Measurements from ENCODE around the gene PTPRB.
A peak's percentile ranks its signal among the peaks of the same experiment; 100 is the strongest.

Gene PTPRB

DNA sequence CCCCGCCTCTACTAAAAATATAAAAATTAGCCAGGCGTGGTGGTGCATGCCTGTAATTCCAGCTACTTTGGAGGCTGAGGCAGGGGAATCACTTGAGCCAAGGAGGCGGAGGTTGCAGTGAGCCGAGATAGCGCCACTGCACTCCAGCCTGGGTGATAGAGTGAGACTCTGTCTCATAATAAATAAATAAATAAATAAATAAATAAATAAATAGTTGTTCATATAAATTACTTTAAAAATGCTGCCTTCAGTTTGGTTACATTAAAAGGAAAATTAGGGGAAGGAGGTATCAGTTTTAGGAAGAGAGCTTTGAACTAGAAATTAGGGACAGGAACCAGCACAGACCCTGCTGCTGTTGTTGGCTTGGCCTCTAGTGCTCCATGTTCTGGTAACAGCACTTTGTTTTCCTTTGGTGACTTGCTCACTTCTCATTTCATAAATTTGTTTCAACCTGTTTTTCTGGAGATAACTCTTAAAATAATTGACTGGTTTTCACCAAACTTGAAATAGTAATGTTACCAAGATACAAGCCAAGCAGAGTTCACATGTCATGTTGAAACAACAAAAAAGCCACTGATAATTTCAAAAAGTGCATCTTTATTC lies 22.9 kb upstream of the PTPRB start:
- no peaks in the 10 kb centered on the region for H3K27me3 ChIP-seq (ENCODE audit: low read depth, low read length)
- H4K20me1 ChIP-seq (ENCODE audit: insufficient read depth, low read length) = no peaks in the 10 kb centered on the region
- H3K4me1 ChIP-seq (ENCODE audit: low read length) = peaks cover 23% of the 10 kb centered on the region
- peak overlapping the region; percentile 26; the same call in 1 of the 2 replicates for H3K27ac ChIP-seq (ENCODE audit: low read length)
- H3K79me2 ChIP-seq (ENCODE audit: low read length) = no peaks in the 10 kb centered on the region
- H3K4me2 ChIP-seq (ENCODE audit: low read length) = peak overlapping the region; percentile 45; the same call in 1 of the 2 replicates
- H3K36me3 ChIP-seq (replicated peaks; ENCODE audit: low read depth, low read length) = no peaks in the 10 kb centered on the region
- no peak for TF ChIP-seq EZH2phosphoT487 (IDR thresholded peaks at IDR 0.05; ENCODE audit: low read depth)
- TF ChIP-seq, protein P1, sequence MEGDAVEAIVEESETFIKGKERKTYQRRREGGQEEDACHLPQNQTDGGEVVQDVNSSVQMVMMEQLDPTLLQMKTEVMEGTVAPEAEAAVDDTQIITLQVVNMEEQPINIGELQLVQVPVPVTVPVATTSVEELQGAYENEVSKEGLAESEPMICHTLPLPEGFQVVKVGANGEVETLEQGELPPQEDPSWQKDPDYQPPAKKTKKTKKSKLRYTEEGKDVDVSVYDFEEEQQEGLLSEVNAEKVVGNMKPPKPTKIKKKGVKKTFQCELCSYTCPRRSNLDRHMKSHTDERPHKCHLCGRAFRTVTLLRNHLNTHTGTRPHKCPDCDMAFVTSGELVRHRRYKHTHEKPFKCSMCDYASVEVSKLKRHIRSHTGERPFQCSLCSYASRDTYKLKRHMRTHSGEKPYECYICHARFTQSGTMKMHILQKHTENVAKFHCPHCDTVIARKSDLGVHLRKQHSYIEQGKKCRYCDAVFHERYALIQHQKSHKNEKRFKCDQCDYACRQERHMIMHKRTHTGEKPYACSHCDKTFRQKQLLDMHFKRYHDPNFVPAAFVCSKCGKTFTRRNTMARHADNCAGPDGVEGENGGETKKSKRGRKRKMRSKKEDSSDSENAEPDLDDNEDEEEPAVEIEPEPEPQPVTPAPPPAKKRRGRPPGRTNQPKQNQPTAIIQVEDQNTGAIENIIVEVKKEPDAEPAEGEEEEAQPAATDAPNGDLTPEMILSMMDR (IDR thresholded peaks at IDR 0.05; ENCODE audit: low read depth, low read length) = no peak
- H3K4me3 ChIP-seq (ENCODE audit: low read length) = no peak overlapping the region
- H3K9me3 ChIP-seq (ENCODE audit: insufficient read depth, low read length) = no peaks in the 10 kb centered on the region
- H2AFZ ChIP-seq (ENCODE audit: low read depth, low read length) = no peak overlapping the region
- no peak overlapping the region for H3K9ac ChIP-seq (ENCODE audit: low read length)

DNA sequence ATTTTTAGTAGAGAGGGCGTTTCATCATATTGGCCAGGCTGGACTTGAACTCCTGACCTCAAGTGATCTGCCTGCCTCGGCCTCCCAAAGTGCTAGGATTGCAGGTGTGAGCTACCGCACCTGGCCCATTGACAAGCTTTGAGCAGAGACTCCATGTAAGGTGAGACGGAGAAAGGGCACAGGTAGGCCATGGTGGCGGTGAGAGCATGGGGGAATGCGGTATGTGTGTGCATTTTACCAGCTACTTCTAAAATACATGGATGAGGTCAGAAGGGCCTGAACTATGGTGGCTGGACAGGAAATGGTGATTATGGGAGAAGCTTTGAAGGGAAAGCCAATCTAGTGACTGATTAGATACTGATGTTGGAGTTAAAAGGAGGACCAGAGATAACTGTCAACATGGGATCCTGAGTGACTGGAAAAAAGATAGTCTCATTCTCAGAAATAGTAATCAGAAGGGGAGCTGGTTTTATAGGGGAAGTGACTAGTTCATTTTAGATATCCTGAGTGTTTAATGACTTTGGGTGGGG lies 21.9 kb upstream of the PTPRB start:
- Histone ChIP-seq H3K4me2 (ENCODE audit: low read length) (no peak overlapping the region), H3K9ac (ENCODE audit: low read length) (no peak overlapping the region), H4K20me1 (ENCODE audit: insufficient read depth, low read length) (no peaks in the 10 kb centered on the region), H3K36me3 (replicated peaks; ENCODE audit: low read depth, low read length) (no peaks in the 10 kb centered on the region), H3K79me2 (ENCODE audit: low read length) (no peaks in the 10 kb centered on the region), H3K27ac (ENCODE audit: low read length) (no peak overlapping the region), H2AFZ (ENCODE audit: low read depth, low read length) (no peak overlapping the region), H3K9me3 (ENCODE audit: insufficient read depth, low read length) (no peaks in the 10 kb centered on the region), H3K4me1 (ENCODE audit: low read length) (peaks cover 23% of the 10 kb centered on the region), H3K4me3 (ENCODE audit: low read length) (no peak overlapping the region), H3K27me3 (ENCODE audit: low read depth, low read length) (no peaks in the 10 kb centered on the region)
- TF ChIP-seq EZH2phosphoT487 (IDR thresholded peaks at IDR 0.05; ENCODE audit: low read depth) = no peak
- TF ChIP-seq, protein P1 (IDR thresholded peaks at IDR 0.05; ENCODE audit: low read depth, low read length) = no peak

DNA sequence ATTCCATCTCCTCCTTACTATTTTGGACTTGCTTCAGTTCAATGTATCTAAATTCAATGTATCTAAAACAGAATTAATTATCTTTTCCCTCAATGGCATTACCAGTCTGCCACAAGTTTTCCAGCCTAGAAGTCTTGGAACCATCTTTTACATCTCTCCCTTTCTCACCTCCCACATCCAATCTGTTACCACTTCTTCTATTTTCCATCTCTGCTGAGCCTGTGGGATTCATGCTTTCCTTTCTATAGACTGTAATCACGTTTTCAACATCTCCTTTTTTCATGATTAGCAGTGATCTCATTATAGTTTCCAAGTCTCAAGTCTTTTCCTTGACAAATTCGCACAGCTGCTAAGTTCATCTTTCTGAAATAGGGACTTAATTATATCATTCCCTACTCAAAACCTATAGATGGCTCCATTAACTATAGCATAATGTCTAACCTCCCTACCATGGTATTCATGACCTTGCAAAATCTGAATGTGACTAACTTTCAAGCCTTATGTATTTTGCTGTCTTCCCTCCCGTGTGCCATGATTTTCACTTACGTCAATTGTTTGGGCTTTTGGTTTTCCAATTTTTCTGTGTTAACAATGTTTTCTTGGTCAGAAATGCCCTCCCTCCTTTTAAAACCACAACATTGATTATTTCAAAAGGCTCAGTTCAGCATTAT lies 20.5 kb upstream of the PTPRB start:
- Histone ChIP-seq H3K4me3 (ENCODE audit: low read length) (no peak overlapping the region), H3K27me3 (ENCODE audit: low read depth, low read length) (no peaks in the 10 kb centered on the region), H3K36me3 (replicated peaks; ENCODE audit: low read depth, low read length) (no peaks in the 10 kb centered on the region), H3K79me2 (ENCODE audit: low read length) (no peaks in the 10 kb centered on the region), H3K9me3 (ENCODE audit: insufficient read depth, low read length) (no peaks in the 10 kb centered on the region), H3K4me2 (ENCODE audit: low read length) (no peak overlapping the region), H3K27ac (ENCODE audit: low read length) (no peak overlapping the region), H3K4me1 (ENCODE audit: low read length) (peaks cover 23% of the 10 kb centered on the region), H4K20me1 (ENCODE audit: insufficient read depth, low read length) (no peaks in the 10 kb centered on the region), H3K9ac (ENCODE audit: low read length) (no peak overlapping the region), H2AFZ (ENCODE audit: low read depth, low read length) (no peak overlapping the region)
- no peak for TF ChIP-seq EZH2phosphoT487 (IDR thresholded peaks at IDR 0.05; ENCODE audit: low read depth)
- TF ChIP-seq, protein P1 (IDR thresholded peaks at IDR 0.05; ENCODE audit: low read depth, low read length) = no peak

DNA sequence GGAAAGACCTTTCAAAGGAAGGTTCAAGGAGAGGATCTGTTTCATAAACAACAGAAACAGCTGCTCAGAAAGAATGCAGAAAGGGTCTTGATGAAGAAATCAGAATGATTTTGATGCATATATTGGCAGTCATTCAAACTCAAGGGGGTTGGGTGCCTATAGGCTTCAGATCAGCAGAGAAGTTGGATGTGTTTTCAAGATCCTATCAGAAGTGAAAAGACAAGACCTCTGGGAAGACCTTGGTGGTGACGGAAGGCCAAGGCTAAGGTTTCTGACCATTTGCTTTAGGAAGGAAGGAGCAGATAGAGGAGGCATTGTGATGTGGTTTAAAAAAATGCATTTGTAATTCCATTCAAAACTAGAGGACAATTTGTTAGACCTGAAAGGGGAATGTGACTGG lies 15.2 kb upstream of the PTPRB start:
- TF ChIP-seq EZH2phosphoT487 (IDR thresholded peaks at IDR 0.05; ENCODE audit: low read depth) = no peak
- TF ChIP-seq, protein P1 (IDR thresholded peaks at IDR 0.05; ENCODE audit: low read depth, low read length) = no peak
- no peak overlapping the region for H3K4me3 ChIP-seq (ENCODE audit: low read length)
- H3K27me3 ChIP-seq (ENCODE audit: low read depth, low read length) = no peaks in the 10 kb centered on the region

More for the DNA sequence above, 15.2 kb upstream of the PTPRB start:
- no peaks in the 10 kb centered on the region for H3K9me3 ChIP-seq (ENCODE audit: insufficient read depth, low read length)
- H3K9ac ChIP-seq (ENCODE audit: low read length) = no peak overlapping the region
- no peaks in the 10 kb centered on the region for H3K36me3 ChIP-seq (replicated peaks; ENCODE audit: low read depth, low read length)
- no peaks in the 10 kb centered on the region for H3K79me2 ChIP-seq (ENCODE audit: low read length)
- no peak overlapping the region for H2AFZ ChIP-seq (ENCODE audit: low read depth, low read length)
- H3K27ac ChIP-seq (ENCODE audit: low read length) = no peak overlapping the region
- H3K4me2 ChIP-seq (ENCODE audit: low read length) = no peak overlapping the region
- H4K20me1 ChIP-seq (ENCODE audit: insufficient read depth, low read length) = no peaks in the 10 kb centered on the region
- peaks cover 9% of the 10 kb centered on the region for H3K4me1 ChIP-seq (ENCODE audit: low read length)

Measured in OCI-LY3 (cell line).